Naive thymus-derived CD4-positive, alpha-beta T cell (primary cell): ENCODE measurements around the gene SEC14L1. TPM values are rescaled to one million over a fixed set of nuclear protein-coding genes. Genes with fewer than 3 reads are reported as not detected.

Experiments
- ATAC-seq: fragments of 150-1000 bp; cut with Tn5 transposase; 2 replicates; pipeline ENCODE4 v1.10.0; 2021; ENCODE audit warnings: mild to moderate bottlenecking, moderate library complexity
- CTCF ChIA-PET: fragments of 350-600 bp; sonication (Branson Sonifier 250); formaldehyde crosslinking; loops from one replicate; lab custom pipeline; 2021; ENCODE audit warnings: antibody characterized with exemption; lab: Charles Lee
- POLR2A ChIA-PET: fragments of 350-600 bp; sonication (Branson Sonifier 250); formaldehyde crosslinking; loops from one replicate; lab custom pipeline; 2021; ENCODE audit warnings: antibody characterized with exemption, inconsistent platforms; lab: Charles Lee
- DNase-seq, 9 donors: peaks; one replicate each; pipeline versions ENCODE4 v3.0.0 to v3.0.0-alpha.2; 2020 to 2022; ENCODE audit warnings: mixed read lengths in 1 of 9
- H3K27ac ChIP-seq: one replicate; pipeline ENCODE4 v1.7.0; 2013; ENCODE audit warnings: mild to moderate bottlenecking, low read depth, low read length, moderate library complexity
- H3K27me3 ChIP-seq, 2 donors: one replicate each; pipeline ENCODE4 v1.7.0; 2013; ENCODE audit warnings: low read length in 2 of 2, mild to moderate bottlenecking in 2 of 2, moderate library complexity in 2 of 2; ENCODE audit not compliant: control insufficient read depth in 2 of 2, insufficient read depth in 2 of 2
- H3K36me3 ChIP-seq, 3 experiments: 1 replicate in 2 of 3; 2 replicates in 1 of 3; pipeline ENCODE4 v1.7.0; 2013; ENCODE audit warnings: low read length in 3 of 3, mild to moderate bottlenecking in 3 of 3, moderate library complexity in 1 of 3; ENCODE audit not compliant: insufficient read depth in 3 of 3, control insufficient read depth in 2 of 3
- H3K4me1 ChIP-seq, 2 donors: one replicate each; pipeline ENCODE4 v1.7.0; 2013; ENCODE audit warnings: low read length in 2 of 2, mild to moderate bottlenecking in 2 of 2, moderate library complexity in 1 of 2; ENCODE audit not compliant: control insufficient read depth in 2 of 2, insufficient read depth in 2 of 2
- H3K4me3 ChIP-seq: 2 replicates; pipeline ENCODE4 v1.7.0; 2013; ENCODE audit warnings: mild to moderate bottlenecking, low read length
- H3K9me3 ChIP-seq, 3 experiments: 1 replicate in 2 of 3; 2 replicates in 1 of 3; pipeline ENCODE4 v1.7.0; 2013; ENCODE audit warnings: low read length in 3 of 3; ENCODE audit not compliant: control insufficient read depth in 2 of 3
- H3K27ac Mint-ChIP-seq, 9 donors: one replicate each; pipeline ENCODE4 v1.8.0; 2020 to 2022; ENCODE audit warnings: mixed read lengths in 9 of 9, mild to moderate bottlenecking in 8 of 9, moderate library complexity in 5 of 9, inconsistent platforms in 2 of 9
- H3K27me3 Mint-ChIP-seq, 5 donors: one replicate each; pipeline ENCODE4 v1.8.0; 2021 to 2022; ENCODE audit warnings: mixed read lengths in 5 of 5, mild to moderate bottlenecking in 1 of 5
- H3K36me3 Mint-ChIP-seq, 5 donors: one replicate each; pipeline ENCODE4 v1.8.0; 2020 to 2022; ENCODE audit warnings: mixed read lengths in 5 of 5, mild to moderate bottlenecking in 3 of 5, inconsistent platforms in 1 of 5
- H3K4me1 Mint-ChIP-seq, 7 donors: one replicate each; pipeline ENCODE4 v1.8.0; 2020 to 2022; ENCODE audit warnings: mixed read lengths in 7 of 7, mild to moderate bottlenecking in 3 of 7, inconsistent platforms in 1 of 7
- H3K4me3 Mint-ChIP-seq, 10 donors: one replicate each; pipeline ENCODE4 v1.8.0; 2020 to 2022; ENCODE audit warnings: mild to moderate bottlenecking in 10 of 10, mixed read lengths in 10 of 10, moderate library complexity in 6 of 10, inconsistent platforms in 2 of 10
- H3K9me3 Mint-ChIP-seq, 11 donors: one replicate each; pipeline ENCODE4 v1.8.0; 2020 to 2022; ENCODE audit warnings: mixed read lengths in 11 of 11, mild to moderate bottlenecking in 4 of 11, inconsistent platforms in 1 of 11, moderate library complexity in 1 of 11
- intact Hi-C, 2 donors: fragments of 100-400 bp; cut with micrococcal nuclease; formaldehyde crosslinking; loops; one replicate each; pipeline ENCODE4 v1.15.1; 2023
- polyA plus RNA-seq, 2 donors: library from polyadenylated mRNA; unstranded; fragments of 300-500 nt; fragmentation: Illumina TruSeq; gene quantifications; one replicate each; pipeline ENCODE4 v1.2.3, GENCODE V29; 2021
- total RNA-seq, 6 experiments: library from RNA in 5 of 6; stranded (reverse) in 5 of 6; gene quantifications; 1 replicate in 5 of 6; 2 replicates in 1 of 6; pipeline ENCODE4 v1.2.3 and lab custom pipeline; 2021 to 2026

Gene SEC14L1
- total and polyA plus RNA-seq, 7 experiments from 2014 or later, result 7.0 to 103 (median 28.7) TPM

GRCh38 chr17:77160875-77161530 lies 20.2 kb downstream of the SEC14L1 start:
- Mint-ChIP-seq H3K4me1 (peaks cover 39 to 73% (median 66%) of the 10 kb centered on the region in 7 donors), H3K27ac (peak overlapping the region in 4 of 9 donors; percentile 5 to 46 (median 22)), H3K9me3 (peaks cover 0 to 10% (median 0%) of the 10 kb centered on the region in 11 donors), H3K4me3 (no peak overlapping the region), H3K36me3 (peaks cover 0 to 51% (median 22%) of the 10 kb centered on the region in 5 donors), H3K27me3 (no peaks in the 10 kb centered on the region)
- Histone ChIP-seq H3K27me3 (no peaks in the 10 kb centered on the region), H3K4me1 (peaks cover 0 to 19% of the 10 kb centered on the region in 2 donors), H3K36me3 (no peaks in the 10 kb centered on the region), H3K4me3 (no peak overlapping the region), H3K27ac (no peak overlapping the region), H3K9me3 (no peaks in the 10 kb centered on the region)
- intact Hi-C loops, result no loop called here
- ATAC-seq, result no peak
- no peak for DNase-seq
- CTCF ChIA-PET, result interaction anchor here (1.0 kb wide), 1 partner anchor 8 kb away, joined by 3 read pairs; no protein-coding TSS in a partner anchor
- POLR2A ChIA-PET, result interaction anchor here (0.6 to 1.5 kb wide), 4 partner anchors 9 to 1893 kb away, joined by 3 to 4 read pairs (median 4); no protein-coding TSS in a partner anchor

DNA sequence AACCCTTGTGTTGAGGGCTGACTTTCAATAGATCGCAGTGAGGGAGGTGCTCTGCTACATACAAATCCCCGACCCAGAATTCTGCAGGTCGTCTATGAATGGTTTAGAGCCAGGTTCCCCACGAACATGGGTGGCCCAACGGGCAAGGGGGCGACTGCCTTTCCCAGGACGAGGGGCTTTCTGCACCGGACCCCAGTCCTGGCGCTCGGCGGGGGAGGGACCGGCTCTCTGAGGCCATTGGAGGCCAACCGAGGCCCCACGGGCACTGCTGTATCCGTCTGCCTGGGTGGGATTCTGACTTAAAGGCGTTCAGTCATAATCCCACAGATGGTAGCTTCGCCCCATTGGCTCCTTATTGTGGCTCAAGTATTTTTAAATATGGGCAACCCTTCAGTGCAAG lies 21.2 kb downstream of the SEC14L1 start:
- no peak overlapping the region for H3K4me3 ChIP-seq
- H3K4me1 ChIP-seq, result peaks cover 0 to 19% of the 10 kb centered on the region in 2 donors
- peak overlapping the region in 6 of 9 donors; percentile 30 to 56 (median 44) for H3K27ac Mint-ChIP-seq
- POLR2A ChIA-PET, result no interaction called here
- H3K9me3 ChIP-seq, result peaks cover 0 to 2% (median 0%) of the 10 kb centered on the region in 3 experiments
- DNase-seq (no peak), ATAC-seq (no peak)
- intact Hi-C loops, result no loop called here
- H3K9me3 Mint-ChIP-seq, result peaks cover 0 to 16% (median 2%) of the 10 kb centered on the region in 11 donors
- H3K36me3 ChIP-seq, result no peaks in the 10 kb centered on the region
- H3K4me3 Mint-ChIP-seq, result peak overlapping the region in 1 of 10 donors; percentile 38
- peaks cover 0 to 53% (median 23%) of the 10 kb centered on the region in 5 donors for H3K36me3 Mint-ChIP-seq
- CTCF ChIA-PET, result no interaction called here
- H3K27me3 ChIP-seq, result no peaks in the 10 kb centered on the region
- no peak overlapping the region for H3K27ac ChIP-seq
- peaks cover 37 to 72% (median 61%) of the 10 kb centered on the region in 7 donors for H3K4me1 Mint-ChIP-seq
- no peaks in the 10 kb centered on the region for H3K27me3 Mint-ChIP-seq

DNA sequence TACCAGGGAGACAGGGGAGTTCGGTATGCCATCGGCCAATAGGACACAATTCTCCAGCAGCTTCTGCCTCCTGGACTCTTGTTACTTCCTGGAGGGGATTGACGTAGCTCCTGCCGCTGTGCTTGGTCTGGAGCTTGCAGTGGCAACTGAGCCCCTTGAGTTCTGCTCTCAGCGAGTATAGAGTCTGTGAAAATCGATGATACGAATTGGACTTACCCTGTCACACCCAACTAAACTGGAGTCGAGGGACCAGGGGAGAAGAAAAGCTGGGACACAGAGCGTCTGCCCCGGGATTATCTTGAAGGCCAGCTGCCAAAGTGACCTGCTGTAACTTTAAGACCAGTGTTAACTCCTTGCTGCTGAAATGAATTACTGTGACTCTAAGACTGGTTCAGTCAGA lies 22.2 kb downstream of the SEC14L1 start:
- ATAC-seq, result no peak
- POLR2A ChIA-PET, result interaction anchor here (0.9 kb wide), 1 partner anchor 64 kb away, joined by 3 read pairs; no protein-coding TSS in a partner anchor
- intact Hi-C loops, result no loop called here
- CTCF ChIA-PET, result no interaction called here
- H3K9me3 Mint-ChIP-seq, result peaks cover 0 to 27% (median 10%) of the 10 kb centered on the region in 11 donors
- no peak for DNase-seq
- Histone ChIP-seq H3K27me3 (no peaks in the 10 kb centered on the region), H3K4me1 (peaks cover 0 to 19% of the 10 kb centered on the region in 2 donors), H3K27ac (no peak overlapping the region), H3K36me3 (peaks cover 0 to 10% (median 0%) of the 10 kb centered on the region in 3 experiments), H3K4me3 (no peak overlapping the region), H3K9me3 (peaks cover 0 to 12% (median 10%) of the 10 kb centered on the region in 3 experiments)
- H3K27me3 Mint-ChIP-seq, result no peaks in the 10 kb centered on the region
- peak overlapping the region in 6 of 9 donors; percentile 13 to 74 (median 40) for H3K27ac Mint-ChIP-seq
- H3K4me1 Mint-ChIP-seq, result peaks cover 36 to 71% (median 57%) of the 10 kb centered on the region in 7 donors
- peaks cover 7 to 55% (median 27%) of the 10 kb centered on the region in 5 donors for H3K36me3 Mint-ChIP-seq
- peak overlapping the region in 1 of 10 donors; percentile 4 for H3K4me3 Mint-ChIP-seq

DNA sequence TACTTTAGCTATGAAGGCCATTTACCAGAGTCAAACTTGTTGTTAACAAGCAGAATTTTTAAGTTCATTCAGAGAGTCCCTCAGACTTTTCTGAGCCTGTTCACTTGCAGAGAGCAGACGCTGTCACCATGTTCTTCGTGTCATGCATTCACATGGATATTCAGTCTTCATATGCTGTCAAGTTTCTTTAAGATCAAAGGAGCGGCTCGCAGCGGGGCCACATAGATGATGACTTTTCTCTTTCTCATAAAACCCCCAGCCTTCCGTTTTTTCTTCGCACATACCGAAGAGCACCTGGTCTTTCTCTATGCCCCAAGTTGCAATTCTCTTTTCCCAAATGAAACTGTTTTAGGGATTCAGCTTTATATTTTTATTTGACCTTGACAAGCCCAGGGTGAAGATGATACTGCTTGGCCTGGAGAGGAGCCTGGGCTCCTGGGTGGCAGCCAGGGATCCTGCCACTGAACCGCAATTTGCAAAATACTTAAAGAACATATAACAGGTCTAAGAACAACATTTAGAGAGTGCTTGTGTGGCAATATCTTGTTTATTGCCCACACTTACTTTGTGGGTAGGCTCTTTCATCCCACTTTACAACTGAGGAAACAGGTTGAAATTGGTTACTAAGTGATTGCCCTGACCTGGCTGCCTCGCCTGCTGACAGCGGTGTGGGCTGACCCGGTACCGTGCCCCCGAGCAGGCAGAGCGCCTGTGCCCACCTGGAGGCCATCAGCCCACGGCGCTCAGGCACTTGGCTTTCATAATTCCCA lies 22.9 kb downstream of the SEC14L1 start:
- H3K4me1 Mint-ChIP-seq, result peaks cover 31 to 67% (median 52%) of the 10 kb centered on the region in 7 donors
- H3K9me3 Mint-ChIP-seq, result peaks cover 0 to 34% (median 13%) of the 10 kb centered on the region in 11 donors

DNA sequence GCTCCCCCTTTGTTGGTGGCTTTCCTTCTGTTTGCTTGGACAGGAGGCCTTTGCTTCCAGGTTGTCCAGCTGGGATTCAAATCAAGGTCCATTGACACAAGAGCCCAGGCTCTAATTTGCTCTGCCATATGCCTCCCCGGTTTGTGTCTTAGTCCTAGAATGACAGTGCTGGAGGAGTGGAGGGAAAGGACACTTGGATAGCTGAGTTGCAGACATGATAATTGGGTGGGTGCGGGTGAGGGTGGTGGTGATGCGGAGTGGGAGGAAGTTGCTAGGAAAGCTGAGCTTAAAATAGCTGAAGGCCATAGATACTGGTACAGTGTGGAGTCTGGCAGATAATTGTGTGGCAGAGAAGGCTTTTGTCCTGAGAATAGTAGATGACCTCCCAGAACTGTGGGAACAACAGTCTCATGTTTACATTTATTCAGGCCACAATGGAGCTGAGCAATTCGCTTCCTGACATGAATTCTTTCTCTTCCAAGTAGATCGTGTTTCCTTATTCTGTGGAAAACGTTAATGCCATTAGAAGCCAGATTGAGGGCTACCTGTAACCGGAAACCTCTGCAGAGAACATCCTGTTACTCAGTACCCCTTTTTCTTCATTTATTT lies 23.8 kb downstream of the SEC14L1 start:
- Mint-ChIP-seq H3K36me3 (peaks cover 11 to 65% (median 35%) of the 10 kb centered on the region in 5 donors), H3K27ac (peak overlapping the region; percentile 2 to 84 (median 55)), H3K4me3 (peak overlapping the region in 8 of 10 donors; percentile 1 to 65 (median 7)), H3K27me3 (no peaks in the 10 kb centered on the region), H3K4me1 (peaks cover 30 to 65% (median 52%) of the 10 kb centered on the region in 7 donors), H3K9me3 (peaks cover 0 to 41% (median 14%) of the 10 kb centered on the region in 11 donors)
- Histone ChIP-seq H3K4me1 (peaks cover 0 to 19% of the 10 kb centered on the region in 2 donors), H3K27me3 (no peaks in the 10 kb centered on the region), H3K36me3 (peaks cover 0 to 14% (median 0%) of the 10 kb centered on the region in 3 experiments), H3K9me3 (peaks cover 0 to 22% (median 15%) of the 10 kb centered on the region in 3 experiments), H3K4me3 (no peak overlapping the region), H3K27ac (peak overlapping the region; percentile 26)
- ChIA-PET POLR2A (interaction anchor here (1.2 kb wide), 1 partner anchor 24 kb away, joined by 3 read pairs; the partner anchor contains the start of gene SEC14L1), CTCF (no interaction called here)
- ATAC-seq (no peak), DNase-seq (no peak)
- intact Hi-C loops, result no loop called here

More for the DNA sequence above, 22.9 kb downstream of the SEC14L1 start:
- Mint-ChIP-seq H3K27me3 (no peaks in the 10 kb centered on the region), H3K27ac (peak overlapping the region in 8 of 9 donors; percentile 20 to 82 (median 54)), H3K36me3 (peaks cover 8 to 57% (median 30%) of the 10 kb centered on the region in 5 donors), H3K4me3 (peak overlapping the region in 1 of 10 donors; percentile 4)
- Histone ChIP-seq H3K4me1 (peaks cover 0 to 19% of the 10 kb centered on the region in 2 donors), H3K27me3 (no peaks in the 10 kb centered on the region), H3K27ac (no peak overlapping the region), H3K9me3 (peaks cover 0 to 19% (median 15%) of the 10 kb centered on the region in 3 experiments), H3K4me3 (no peak overlapping the region), H3K36me3 (peaks cover 0 to 14% (median 0%) of the 10 kb centered on the region in 3 experiments)
- ChIA-PET POLR2A (no interaction called here), CTCF (no interaction called here)
- intact Hi-C loops, result no loop called here
- ATAC-seq, result no peak
- DNase-seq, result no peak

- Histone ChIP-seq H3K27me3 (no peaks in the 10 kb centered on the region), H3K36me3 (peaks cover 0 to 14% (median 0%) of the 10 kb centered on the region in 3 experiments), H3K9me3 (peaks cover 0 to 22% (median 15%) of the 10 kb centered on the region in 3 experiments), H3K4me3 (no peak overlapping the region), H3K4me1 (peaks cover 0 to 15% of the 10 kb centered on the region in 2 donors), H3K27ac (no peak overlapping the region)
- H3K36me3 Mint-ChIP-seq, result peaks cover 15 to 72% (median 45%) of the 10 kb centered on the region in 5 donors
- ChIA-PET CTCF (no interaction called here), POLR2A (interaction anchor here (1.2 kb wide), 1 partner anchor 25 kb away, joined by 3 read pairs; the partner anchor contains the start of gene SEC14L1)
- ATAC-seq (no peak), DNase-seq (no peak)
- peak overlapping the region in 5 of 9 donors; percentile 2 to 76 (median 55) for H3K27ac Mint-ChIP-seq
- peaks cover 0 to 48% (median 16%) of the 10 kb centered on the region in 11 donors for H3K9me3 Mint-ChIP-seq
- H3K4me3 Mint-ChIP-seq, result peak overlapping the region in 4 of 10 donors; percentile 20 to 65 (median 38)
- intact Hi-C loops, result no loop called here
- peaks cover 29 to 61% (median 46%) of the 10 kb centered on the region in 7 donors for H3K4me1 Mint-ChIP-seq
- H3K27me3 Mint-ChIP-seq, result no peaks in the 10 kb centered on the region
Measured at GRCh38 chr17:77165577-77165976, 24.8 kb downstream of the SEC14L1 start.
